NCI-H1417 treated with DMSO at 0.1 percent for 48 hours (cell line): Measurements from ENCODE around the gene SPRY1.

Source experiments
- DNase-seq: peaks from one replicate; lab custom pipeline; 2025; lab: John Stamatoyannopoulos, UW

Gene SPRY1

DNA sequence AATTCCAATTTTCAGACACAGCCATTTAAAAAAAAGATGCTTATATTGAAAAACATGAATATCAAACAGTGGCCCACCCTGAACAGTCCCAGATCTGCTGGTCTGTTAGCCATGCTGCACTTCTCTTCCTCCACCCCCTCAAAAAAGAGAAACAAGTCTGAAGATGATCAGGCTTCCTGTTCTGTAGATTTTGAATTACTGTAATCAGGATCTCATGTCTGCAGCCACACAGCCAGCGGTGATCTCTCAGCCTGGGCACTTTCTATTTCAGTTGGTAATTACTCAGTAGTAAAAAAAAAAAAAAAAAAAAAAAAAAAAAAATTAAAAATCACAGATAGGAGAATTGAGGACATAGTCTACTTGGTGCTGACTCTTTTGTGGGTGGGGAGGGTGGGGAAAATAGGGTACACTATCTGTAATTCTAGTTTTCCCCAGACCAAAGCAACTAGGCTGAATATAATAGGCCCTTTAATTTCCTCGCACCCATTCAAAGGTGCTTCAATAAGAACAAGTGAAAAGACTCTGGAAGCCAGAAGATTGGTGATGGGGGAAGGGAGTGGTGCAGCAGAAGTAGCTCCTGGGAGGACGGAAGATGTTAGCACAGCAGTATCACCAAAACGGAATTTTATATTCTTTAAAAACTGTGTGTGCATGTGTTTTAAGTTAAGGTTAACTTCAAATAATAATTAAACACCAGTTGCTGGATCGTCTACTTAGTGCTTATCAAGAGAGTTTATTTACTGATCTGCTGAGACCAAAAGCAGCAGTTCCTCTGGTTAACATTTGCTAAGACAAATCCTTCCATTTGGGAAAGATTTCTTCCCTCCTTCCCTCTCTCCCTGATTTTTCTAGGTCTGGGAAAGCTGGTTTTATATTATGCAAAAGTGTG lies 47.0 kb downstream of the SPRY1 start:
- no peak for DNase-seq

DNA sequence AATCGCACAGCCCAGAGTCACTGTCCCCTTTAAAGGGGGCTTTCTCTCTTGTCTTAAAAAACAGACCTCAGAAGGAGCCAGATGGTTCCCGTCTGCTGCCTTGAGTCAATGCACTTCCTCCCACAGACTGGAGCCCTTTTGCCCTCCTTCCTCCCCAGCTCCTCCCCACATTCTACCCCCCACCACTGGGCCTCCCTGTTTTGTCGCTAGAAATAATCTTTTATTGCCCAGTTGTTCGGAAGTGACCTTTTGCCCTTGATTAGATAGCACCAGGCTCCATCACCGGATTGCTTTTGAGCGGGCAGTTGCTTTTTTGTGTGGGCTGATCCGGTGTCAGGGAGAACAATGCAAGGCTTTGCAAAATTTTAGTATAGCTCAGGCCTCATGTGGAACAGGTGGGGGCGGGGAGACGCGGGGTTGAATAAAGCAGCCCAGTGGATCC lies 47.7 kb downstream of the SPRY1 start:
- DNase-seq = no peak

DNA sequence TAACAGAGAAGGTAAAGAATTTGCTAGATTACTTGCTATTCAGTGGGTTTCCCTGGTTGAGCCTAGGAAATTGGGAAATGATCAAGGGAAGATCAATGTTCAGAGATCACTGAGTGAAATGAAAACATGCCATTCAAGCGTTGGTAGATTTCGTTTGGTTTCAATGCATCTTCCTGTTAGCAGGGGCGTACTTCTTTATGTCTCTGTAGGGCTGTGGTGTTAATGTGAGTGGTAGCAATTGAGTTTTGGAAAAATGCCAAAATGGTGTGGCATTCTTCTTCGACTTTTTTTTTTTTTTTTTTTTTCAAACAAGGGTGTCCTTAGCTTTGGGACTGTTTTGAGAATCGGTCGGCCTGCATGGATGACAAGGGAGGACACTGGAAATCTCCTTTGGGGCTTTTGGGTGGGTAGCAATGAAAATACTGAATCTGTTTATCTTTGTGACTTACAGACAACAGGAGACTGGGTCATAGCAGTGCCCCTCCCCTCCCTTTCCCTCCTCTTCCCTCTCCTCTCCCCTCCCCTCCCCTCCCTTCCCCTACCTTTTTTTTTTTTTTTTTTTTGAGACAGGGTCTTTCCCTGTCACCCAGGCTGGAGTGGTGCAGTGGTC lies 50.4 kb downstream of the SPRY1 start:
- no peak for DNase-seq

DNA sequence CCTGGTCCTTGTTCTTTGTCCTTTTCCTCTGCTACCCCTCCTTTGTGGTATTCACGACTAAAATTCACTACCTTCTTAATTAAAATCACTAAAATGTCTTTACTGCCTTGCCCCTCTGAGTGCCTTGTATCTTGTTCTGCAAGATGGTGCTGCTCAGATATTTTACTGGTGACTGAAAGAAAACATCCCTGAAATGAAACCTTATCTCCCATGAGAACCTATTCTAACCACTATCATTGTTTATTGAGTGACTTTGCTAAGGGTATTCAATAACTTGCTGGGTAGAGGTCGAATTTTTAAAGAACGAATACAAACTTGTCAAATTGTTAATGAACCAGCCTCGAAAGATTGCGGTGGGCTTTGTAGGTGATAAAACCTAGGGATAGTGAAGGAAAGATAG lies 52.8 kb downstream of the SPRY1 start:
- no peak for DNase-seq

DNA sequence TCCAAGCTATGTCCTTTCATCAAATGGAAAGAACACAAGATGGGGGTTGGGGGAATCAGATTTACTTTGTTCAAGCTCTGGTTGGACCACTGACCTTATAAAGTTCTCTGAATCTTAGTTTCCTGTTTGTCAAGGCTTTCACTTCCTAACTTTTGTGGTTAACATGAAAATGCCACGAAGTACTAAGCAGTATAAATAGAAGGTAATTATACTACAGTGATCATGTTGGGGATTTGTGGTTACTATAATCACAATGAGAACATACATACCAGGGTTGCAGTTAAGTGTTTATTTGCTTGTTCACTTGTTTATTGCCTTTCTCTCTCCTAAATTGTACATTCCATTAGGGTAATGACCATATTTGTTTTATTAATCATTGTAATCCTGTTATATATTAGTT lies 53.2 kb downstream of the SPRY1 start:
- DNase-seq = no peak

DNA sequence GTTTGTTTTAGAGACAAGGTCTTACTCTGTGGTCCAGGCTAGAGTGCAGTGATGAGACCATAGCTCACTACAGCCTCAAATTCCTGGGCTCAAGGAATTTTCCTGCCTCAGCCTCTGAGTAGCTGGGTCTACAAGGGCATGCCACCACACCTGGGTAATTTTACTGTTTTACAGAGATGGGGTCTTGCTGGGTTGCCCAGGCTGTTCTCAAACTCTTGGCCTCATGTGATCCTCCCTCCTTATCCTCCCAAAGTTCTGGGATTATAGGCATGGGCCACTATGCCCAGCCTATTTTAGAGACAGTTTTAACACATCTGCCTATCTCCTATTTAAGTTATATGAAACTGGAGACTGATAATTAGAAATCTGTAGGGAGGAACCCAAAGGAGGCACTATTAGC lies 53.8 kb downstream of the SPRY1 start:
- DNase-seq = no peak

DNA sequence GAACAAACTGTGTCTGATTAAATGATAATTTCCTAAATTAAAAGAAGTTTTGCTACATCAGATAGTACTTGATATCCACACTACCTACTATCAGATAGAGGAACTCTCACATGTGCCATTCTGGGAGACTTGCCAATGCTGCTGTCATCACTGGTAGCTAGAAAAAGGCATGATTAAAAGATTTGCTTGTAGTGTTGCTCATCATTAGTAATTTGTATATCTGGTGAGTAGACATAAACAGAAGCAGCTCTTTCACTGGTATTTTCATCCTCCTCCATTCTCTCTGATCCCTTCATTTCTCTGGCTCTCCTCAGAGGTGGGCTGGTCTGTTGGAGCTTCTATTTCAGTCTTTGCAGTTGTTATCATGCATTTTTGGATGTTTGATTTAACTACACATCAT lies 56.0 kb downstream of the SPRY1 start:
- DNase-seq = no peak

DNA sequence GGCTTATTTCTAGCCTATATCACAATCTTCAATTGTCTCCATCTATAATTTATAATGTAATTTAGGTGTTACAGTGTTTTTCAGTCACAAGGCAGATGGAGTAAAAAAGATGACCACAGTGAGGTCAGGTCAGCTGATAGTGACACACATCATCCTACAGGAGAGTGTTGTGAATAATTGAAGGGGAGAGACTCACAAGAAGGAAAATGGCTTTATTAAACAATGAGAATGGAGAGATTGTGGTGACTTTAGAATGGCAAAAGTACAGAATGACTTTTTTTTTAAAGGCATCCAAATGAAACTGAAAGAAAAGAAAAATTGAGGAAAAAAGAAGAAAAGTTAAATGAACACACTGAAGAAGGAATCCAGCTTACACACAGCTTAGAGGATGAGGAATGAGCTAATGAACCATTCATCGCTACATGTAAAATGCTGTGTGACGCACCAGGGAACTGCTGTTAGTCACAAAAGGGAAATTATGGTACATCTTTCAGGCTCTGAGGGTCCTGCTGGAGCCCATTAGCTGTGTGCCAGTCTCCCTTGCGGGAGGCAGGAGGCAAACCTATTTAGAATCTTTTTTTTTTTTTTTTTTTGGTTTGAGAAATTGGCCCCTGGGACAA lies 56.6 kb downstream of the SPRY1 start:
- DNase-seq = no peak
